HG03175 (cell line): Measurements from ENCODE around the gene CYSTM1.
A peak's percentile ranks its signal among the peaks of the same experiment; 100 is the strongest.

Experiments used
- ATAC-seq: cut with Tn5 transposase; IDR thresholded peaks from one replicate; pipeline ENCODE4 v1.9.1; 2021; ENCODE audit warnings: mild to moderate bottlenecking, moderate library complexity; ENCODE audit not compliant: unreplicated experiment

The CYSTM1 gene

GRCh38 chr5:140232731-140233130 is 57.7 kb downstream of the CYSTM1 start:
- ATAC-seq = no peak

GRCh38 chr5:140234377-140234989 is 59.5 kb downstream of the CYSTM1 start:
- ATAC-seq = no peak

- no peak for ATAC-seq
Measured at GRCh38 chr5:140235791-140236551, 61.0 kb downstream of the CYSTM1 start.

GRCh38 chr5:140236891-140237598 is 62.1 kb downstream of the CYSTM1 start:
- no peak for ATAC-seq

GRCh38 chr5:140238756-140239155 is 63.8 kb downstream of the CYSTM1 start:
- no peak for ATAC-seq

GRCh38 chr5:140239461-140239860 is 64.5 kb downstream of the CYSTM1 start:
- no peak for ATAC-seq

- peak; percentile 65 for ATAC-seq
Measured at GRCh38 chr5:140239939-140240700, 65.1 kb downstream of the CYSTM1 start.

- no peak for ATAC-seq
Measured at GRCh38 chr5:140240987-140241706, 66.2 kb downstream of the CYSTM1 start.

- no peak for ATAC-seq
Measured at GRCh38 chr5:140242099-140242498, 67.1 kb downstream of the CYSTM1 start.

GRCh38 chr5:140242890-140243585 is 68.0 kb downstream of the CYSTM1 start:
- no peak for ATAC-seq

- no peak for ATAC-seq
Measured at GRCh38 chr5:140243706-140244250, 68.8 kb downstream of the CYSTM1 start.

- peak; percentile 66 for ATAC-seq
Measured at GRCh38 chr5:140244525-140245025, 69.6 kb downstream of the CYSTM1 start.

GRCh38 chr5:140245341-140245740 is 70.4 kb downstream of the CYSTM1 start:
- no peak for ATAC-seq

- ATAC-seq = no peak
Measured at GRCh38 chr5:140245926-140246325, 70.9 kb downstream of the CYSTM1 start.

- ATAC-seq = no peak
Measured at GRCh38 chr5:140246378-140247122, 71.6 kb downstream of the CYSTM1 start.

GRCh38 chr5:140248414-140248813 is 73.4 kb downstream of the CYSTM1 start:
- no peak for ATAC-seq

- no peak for ATAC-seq
Measured at GRCh38 chr5:140249536-140249935, 74.5 kb downstream of the CYSTM1 start.

- no peak for ATAC-seq
Measured at GRCh38 chr5:140250386-140250785, 75.4 kb downstream of the CYSTM1 start.

- ATAC-seq = no peak
Measured at GRCh38 chr5:140251527-140251973, 76.6 kb downstream of the CYSTM1 start.
